ENCODE data around the gene PRSS2.

- no peak for TF ChIP-seq CTCF (conservative IDR thresholded peaks at IDR 0.05; ENCODE audit: low read depth, low read length)
- TF ChIP-seq EZH2 (IDR thresholded peaks at IDR 0.05; ENCODE audit: low read length, unreplicated experiment): no peak
Observed at GRCh38 chr7:142784716-142785115, 13.9 kb downstream of the PRSS2 start.
